Neural cell (in vitro differentiated cells): ENCODE data around the gene ACTN1. TPM values are rescaled to one million over a fixed set of nuclear protein-coding genes. Genes with fewer than 3 reads are reported as not detected.

Source experiments
- H2AFZ ChIP-seq: fragments of 200-600, 300-800 bp; sonication (generic), shearing (Covaris generic); 2 replicates; pipeline ENCODE4 v1.6.0; 2014; ENCODE audit warnings: low read depth, mild to moderate bottlenecking, antibody characterized with exemption, low read length, moderate library complexity
- H3F3A ChIP-seq: fragments of 200-600 bp; shearing (Covaris generic); 2 replicates; pipeline ENCODE4 v1.6.1; 2016; ENCODE audit warnings: mild to moderate bottlenecking, moderate library complexity, mixed read lengths, antibody characterized with exemption, low read length; ENCODE audit not compliant: insufficient read depth, poor library complexity, severe bottlenecking
- H3K27ac ChIP-seq: fragments of 200-600, 300-800 bp; sonication (generic), shearing (Covaris generic); 2 replicates; pipeline ENCODE4 v1.5.1; 2014; ENCODE audit warnings: mild to moderate bottlenecking, low read length, moderate library complexity
- H3K27me3 ChIP-seq: fragments of 300-800, 200-600 bp; sonication (generic), shearing (Covaris generic); 2 replicates; pipeline ENCODE4 v1.6.0; 2014; ENCODE audit warnings: mild to moderate bottlenecking, low read depth, low read length, moderate library complexity; ENCODE audit not compliant: insufficient read depth
- H3K36me3 ChIP-seq: fragments of 300-800, 200-600 bp; sonication (generic), shearing (Covaris generic); 2 replicates; pipeline ENCODE4 v1.5.1; 2014; ENCODE audit warnings: mild to moderate bottlenecking, antibody characterized with exemption, low read length, moderate library complexity; ENCODE audit not compliant: insufficient read depth
- H3K4me2 ChIP-seq: fragments of 300-800, 200-600 bp; sonication (generic), shearing (Covaris generic); 2 replicates; pipeline ENCODE4 v1.6.0; 2014; ENCODE audit warnings: mild to moderate bottlenecking, low read length
- H3K4me3 ChIP-seq: fragments of 300-800, 200-600 bp; sonication (generic), shearing (Covaris generic); 2 replicates; pipeline ENCODE4 v1.5.1; 2014; ENCODE audit warnings: mild to moderate bottlenecking, low read length, moderate library complexity
- H3K79me2 ChIP-seq: fragments of 200-600 bp; shearing (Covaris generic); replicated peaks from 2 replicates; pipeline ENCODE4 v1.6.0; 2014; ENCODE audit warnings: mild to moderate bottlenecking, low read length, moderate library complexity; ENCODE audit not compliant: insufficient read depth
- H3K9ac ChIP-seq: fragments of 300-800, 200-600 bp; sonication (generic), shearing (Covaris generic); 2 replicates; pipeline ENCODE4 v1.6.1; 2016; ENCODE audit warnings: mild to moderate bottlenecking, low read length, mixed read lengths
- H3K9me2 ChIP-seq: fragments of 200-600 bp; shearing (Covaris generic); 2 replicates; pipeline ENCODE4 v1.6.1; 2016; ENCODE audit warnings: mild to moderate bottlenecking, low read length, mixed read lengths; ENCODE audit not compliant: insufficient read depth
- H3K9me3 ChIP-seq: fragments of 200-600, 300-800 bp; sonication (generic), shearing (Covaris generic); 2 replicates; pipeline ENCODE4 v1.6.1; 2016; ENCODE audit warnings: mild to moderate bottlenecking, mixed run types, low read length, moderate library complexity, mixed read lengths
- H4K20me1 ChIP-seq: fragments of 200-600 bp; shearing (Covaris generic); 2 replicates; pipeline ENCODE4 v1.6.1; 2016; ENCODE audit warnings: mild to moderate bottlenecking, mixed run types; ENCODE audit not compliant: insufficient read depth
- CTCF ChIP-seq: fragments of 450-650 bp; IDR thresholded peaks from 2 replicates; pipeline ENCODE4 v1.5.1; 2014; ENCODE audit warnings: antibody characterized with exemption, mild to moderate bottlenecking, moderate library complexity; ENCODE audit not compliant: poor library complexity, severe bottlenecking
- EP300 ChIP-seq: fragments of 450-650 bp; conservative IDR thresholded peaks from 2 replicates; pipeline ENCODE4 v1.6.1; 2014; ENCODE audit warnings: antibody characterized with exemption, mild to moderate bottlenecking, moderate library complexity; ENCODE audit not compliant: poor library complexity, severe bottlenecking
- EZH2 ChIP-seq: fragments of 200-600, 300-800 bp; shearing (Covaris generic), sonication (generic); IDR thresholded peaks from 2 replicates; pipeline ENCODE4 v1.6.1; 2014; ENCODE audit warnings: antibody characterized with exemption, low read length, borderline replicate concordance, mild to moderate bottlenecking; ENCODE audit not compliant: insufficient read depth, poor library complexity, severe bottlenecking
- MXI1 ChIP-seq: fragments of 450-650 bp; conservative IDR thresholded peaks from 2 replicates; pipeline ENCODE4 v1.6.1; 2014; ENCODE audit warnings: antibody characterized with exemption, mild to moderate bottlenecking; ENCODE audit not compliant: poor library complexity, severe bottlenecking
- POLR2AphosphoS5 ChIP-seq: IDR thresholded peaks from 2 replicates; pipeline ENCODE4 v1.6.1; 2012
- RAD21 ChIP-seq: fragments of 450-650 bp; conservative IDR thresholded peaks from 2 replicates; pipeline ENCODE4 v1.6.1; 2014; ENCODE audit warnings: antibody characterized with exemption, mild to moderate bottlenecking, moderate library complexity
- REST ChIP-seq: IDR thresholded peaks from 2 replicates; pipeline ENCODE4 v1.6.1; 2012; ENCODE audit warnings: borderline replicate concordance
- SMC3 ChIP-seq: fragments of 450-650 bp; conservative IDR thresholded peaks from 2 replicates; pipeline ENCODE4 v1.6.1; 2014; ENCODE audit warnings: antibody characterized with exemption, mild to moderate bottlenecking, moderate library complexity; ENCODE audit not compliant: poor library complexity
- TAF1 ChIP-seq: IDR thresholded peaks from 2 replicates; pipeline ENCODE4 v1.6.1; 2012; ENCODE audit warnings: low read depth
- polyA plus RNA-seq: library from polyadenylated mRNA; depleted of rRNA; stranded (reverse); fragments of >200 nt; gene quantifications from 2 replicates; pipeline ENCODE4 v1.2.3, GENCODE V29; 2014

Gene ACTN1
- polyA plus RNA-seq, 1 donor from 2014 or later: 10.8 TPM

- Histone ChIP-seq H3K9me3 (no peaks in the 10 kb centered on the region), H3K4me2 (no peak overlapping the region), H3K79me2 (no peaks in the 10 kb centered on the region), H3F3A (no peaks in the 10 kb centered on the region), H3K9me2 (no peaks in the 10 kb centered on the region), H3K27me3 (no peaks in the 10 kb centered on the region), H3K4me3 (no peak overlapping the region), H2AFZ (no peak overlapping the region), H3K27ac (no peak overlapping the region), H3K36me3 (peaks cover 5% of the 10 kb centered on the region), H4K20me1 (no peaks in the 10 kb centered on the region), H3K9ac (no peak overlapping the region)
- no peak for TF ChIP-seq SMC3
- no peak for TF ChIP-seq POLR2AphosphoS5
- no peak for TF ChIP-seq EP300
- TF ChIP-seq TAF1: no peak
- no peak for TF ChIP-seq MXI1
- TF ChIP-seq CTCF: no peak
- TF ChIP-seq EZH2: no peak
- no peak for TF ChIP-seq REST
- no peak for TF ChIP-seq RAD21
Observed at GRCh38 chr14:68893566-68893965, 85.5 kb downstream of the ACTN1 start.

GRCh38 chr14:68892961-68893360, 86.1 kb downstream of the ACTN1 start:
- no peaks in the 10 kb centered on the region for H4K20me1 ChIP-seq
- H3K9ac ChIP-seq: no peak overlapping the region
- H3K36me3 ChIP-seq: peaks cover 5% of the 10 kb centered on the region
- TF ChIP-seq MXI1: no peak
- no peak for TF ChIP-seq EP300
- TF ChIP-seq TAF1: no peak
- TF ChIP-seq SMC3: no peak
- H3K27ac ChIP-seq: no peak overlapping the region
- no peaks in the 10 kb centered on the region for H3K27me3 ChIP-seq
- H2AFZ ChIP-seq: no peak overlapping the region
- H3K79me2 ChIP-seq: no peaks in the 10 kb centered on the region
- no peaks in the 10 kb centered on the region for H3K9me2 ChIP-seq
- no peaks in the 10 kb centered on the region for H3K9me3 ChIP-seq
- H3K4me3 ChIP-seq: no peak overlapping the region
- H3K4me2 ChIP-seq: no peak overlapping the region
- H3F3A ChIP-seq: no peaks in the 10 kb centered on the region
